PC-3 (cell line): Measurements from ENCODE around the gene GABBR2. TPM values are rescaled to one million over a fixed set of nuclear protein-coding genes. Genes with fewer than 3 reads are reported as not detected.

ENCODE experiments used
- ATAC-seq: fragments of 200-7000 bp; cut with Tn5 transposase; 2 replicates; pipeline ENCODE4 v1.9.1; 2020; ENCODE audit warnings: mild to moderate bottlenecking, moderate library complexity
- BruUV-seq: library from RNA; stranded (reverse); fragments of 400-500 nt; replicated peaks from 2 replicates; lab custom pipeline; 2021; lab: Mats Ljungman, UMichigan
- CTCF ChIA-PET: fragments of 300-600 bp; sonication (Branson Sonifier 250); formaldehyde crosslinking; loops from one replicate; lab custom pipeline; 2022; ENCODE audit warnings: antibody characterized with exemption; lab: Charles Lee
- POLR2A ChIA-PET: fragments of 300-600 bp; sonication (Branson Sonifier 250); formaldehyde crosslinking; loops from one replicate; lab custom pipeline; 2022; ENCODE audit warnings: antibody characterized with exemption; ENCODE audit not compliant: unreplicated experiment; lab: Charles Lee
- DNase-seq: peaks from one replicate; pipeline ENCODE4 v3.0.0-alpha.2; 2015
- H2AFZ ChIP-seq: fragments of 300-600 bp; sonication (generic); 2 replicates; pipeline ENCODE4 v1.6.0; 2016; ENCODE audit warnings: antibody characterized with exemption, low read length
- H3F3A ChIP-seq: fragments of 300-600 bp; sonication (generic); one replicate; pipeline ENCODE4 v1.6.0; 2017; ENCODE audit warnings: antibody characterized with exemption, low read length, control low read depth, mild to moderate bottlenecking; ENCODE audit not compliant: unreplicated experiment
- H3K27ac ChIP-seq: fragments of 300-600 bp; sonication (generic); 2 replicates; pipeline ENCODE4 v1.5.1; 2016; ENCODE audit warnings: mild to moderate bottlenecking, low read length
- H3K27me3 ChIP-seq: fragments of 300-600 bp; sonication (generic); 2 replicates; pipeline ENCODE4 v1.6.1; 2016; ENCODE audit warnings: low read length, mixed read lengths
- H3K36me3 ChIP-seq: fragments of 300-600 bp; sonication (generic); 2 replicates; pipeline ENCODE4 v1.6.1; 2016; ENCODE audit warnings: low read depth, mixed run types, low read length, mixed read lengths
- H3K4me1 ChIP-seq: fragments of 300-600 bp; sonication (generic); 2 replicates; pipeline ENCODE4 v1.5.1; 2016; ENCODE audit warnings: low read length; ENCODE audit not compliant: insufficient read depth
- H3K4me2 ChIP-seq: fragments of 300-600 bp; sonication (generic); 2 replicates; pipeline ENCODE4 v1.6.0; 2016; ENCODE audit warnings: low read length
- H3K4me3 ChIP-seq: fragments of 300-600 bp; sonication (generic); 2 replicates; pipeline ENCODE4 v1.5.1; 2016; ENCODE audit warnings: mild to moderate bottlenecking, low read length, mixed read lengths
- H3K79me2 ChIP-seq: fragments of 300-600 bp; sonication (generic); 2 replicates; pipeline ENCODE4 v1.6.1; 2017; ENCODE audit warnings: low read length, mixed read lengths
- H3K9ac ChIP-seq: fragments of 300-600 bp; sonication (generic); 2 replicates; pipeline ENCODE4 v1.6.0; 2016; ENCODE audit warnings: mild to moderate bottlenecking, low read length
- H3K9me2 ChIP-seq: fragments of 300-600 bp; sonication (generic); replicated peaks from 2 replicates; pipeline ENCODE4 v1.6.1; 2016; ENCODE audit warnings: mixed run types, low read length, mixed read lengths
- H3K9me3 ChIP-seq: fragments of 300-600 bp; sonication (generic); 2 replicates; pipeline ENCODE4 v1.6.1; 2016; ENCODE audit warnings: low read length, mixed read lengths
- H4K20me1 ChIP-seq: fragments of 300-600 bp; sonication (generic); 2 replicates; pipeline ENCODE4 v1.6.1; 2016; ENCODE audit warnings: low read length, mixed read lengths
- CTCF ChIP-seq: fragments of 300-600 bp; sonication (generic); conservative IDR thresholded peaks from 2 replicates; pipeline ENCODE4 v1.5.1; 2017; ENCODE audit warnings: antibody characterized with exemption, low read depth, mild to moderate bottlenecking, low read length
- EZH2 ChIP-seq: fragments of 300-600 bp; sonication (generic); IDR thresholded peaks from one replicate; pipeline ENCODE4 v1.6.1; 2017; ENCODE audit warnings: antibody characterized with exemption, mild to moderate bottlenecking, low read length; ENCODE audit not compliant: unreplicated experiment
- EZH2phosphoT487 ChIP-seq: fragments of 300-600 bp; sonication (generic); IDR thresholded peaks from 2 replicates; pipeline ENCODE4 v1.6.1; 2018; ENCODE audit warnings: mild to moderate bottlenecking, antibody characterized with exemption, low read length, borderline replicate concordance
- intact Hi-C: fragments of 100-400 bp; cut with micrococcal nuclease; formaldehyde crosslinking; loops from 2 replicates; pipeline ENCODE4 v1.9.0; 2023
- total RNA-seq: library from RNA; depleted of rRNA; stranded (reverse); fragments of >200 nt; gene quantifications from 2 replicates; pipeline ENCODE4 v1.2.3, GENCODE V29; 2014; rRNA removed

GABBR2 gene
- total RNA-seq, 1 experiment from 2014 or later = 0.44 TPM

- intact Hi-C loops = no loop called here
- no peaks in the 10 kb centered on the region for H3K79me2 ChIP-seq
- no peak overlapping the region for H3K4me3 ChIP-seq
- no peaks in the 10 kb centered on the region for H3K4me1 ChIP-seq
- BruUV-seq = no TSS peak
- no peaks in the 10 kb centered on the region for H3K9me2 ChIP-seq
- H3K4me2 ChIP-seq = no peak overlapping the region
- H3F3A ChIP-seq = no peaks in the 10 kb centered on the region
- no peak overlapping the region for H3K27ac ChIP-seq
- no peak overlapping the region for H2AFZ ChIP-seq
- DNase-seq (no peak), ATAC-seq (no peak)
- H3K27me3 ChIP-seq = no peaks in the 10 kb centered on the region
- H4K20me1 ChIP-seq = no peaks in the 10 kb centered on the region
- no peaks in the 10 kb centered on the region for H3K36me3 ChIP-seq
- H3K9me3 ChIP-seq = no peaks in the 10 kb centered on the region
- ChIA-PET POLR2A (no interaction called here), CTCF (no interaction called here)
- no peak overlapping the region for H3K9ac ChIP-seq
- TF ChIP-seq CTCF (0 out of 2 replicates have a peak, but pooled peaks have one; percentile 29), EZH2 (no peak)
Measured at GRCh38 chr9:98241357-98242300, 467.1 kb downstream of the GABBR2 start.

GRCh38 chr9:98240475-98240874, 468.3 kb downstream of the GABBR2 start:
- H3K4me2 ChIP-seq = no peak overlapping the region
- H3F3A ChIP-seq = no peaks in the 10 kb centered on the region
- H2AFZ ChIP-seq = no peak overlapping the region
- no peak overlapping the region for H3K9ac ChIP-seq
- intact Hi-C loops = no loop called here
- POLR2A ChIA-PET = no interaction called here
- DNase-seq = no peak
- no peak overlapping the region for H3K4me3 ChIP-seq
- no peaks in the 10 kb centered on the region for H3K36me3 ChIP-seq
- no peaks in the 10 kb centered on the region for H4K20me1 ChIP-seq
- no peak overlapping the region for H3K27ac ChIP-seq
- CTCF ChIA-PET = no interaction called here
- H3K27me3 ChIP-seq = no peaks in the 10 kb centered on the region
- H3K9me3 ChIP-seq = no peaks in the 10 kb centered on the region
- no TSS peak for BruUV-seq
- no peaks in the 10 kb centered on the region for H3K9me2 ChIP-seq
- H3K79me2 ChIP-seq = no peaks in the 10 kb centered on the region
- no peak for ATAC-seq
- TF ChIP-seq EZH2 (no peak), EZH2phosphoT487 (no peak), CTCF (no peak)
- H3K4me1 ChIP-seq = no peaks in the 10 kb centered on the region

Other genes starting within 250 kb of the GABBR2 start
- 27.7 and 39.7 TPM in 2 replicates for gene ANKS6, start 87.6 kb upstream of the GABBR2 start, total RNA-seq
- 14.8 and 24.8 TPM in 2 replicates for gene GALNT12, start 98.7 kb upstream of the GABBR2 start, total RNA-seq
- gene COL15A1, start 235.0 kb upstream of the GABBR2 start, total RNA-seq = 0.04 and 0.86 TPM in 2 replicates